BLaER1 treated with 17β-estradiol and CSF1 and Interleukin-3, amounts not matched to agents 10 nM and 100 nM (cell line): Measurements from ENCODE around the gene MORF4L1.
"Not testable (repeated sequence)": the region's sequence is repeated elsewhere in the genome, so short reads cannot be mapped to it uniquely, and the experiment has no call there.

Source experiments
- H3K27ac ChIP-seq, 11 experiments: shearing (Covaris generic); formaldehyde crosslinking; 2 replicates each; pipeline ENCODE4 v1.8.1; 2022
- H3K27me3 ChIP-seq, 11 experiments: shearing (Covaris generic); formaldehyde crosslinking; 2 replicates each; pipeline ENCODE4 v1.8.1; 2022
- H3K36me3 ChIP-seq, 11 experiments: shearing (Covaris generic); formaldehyde crosslinking; 2 replicates each; pipeline ENCODE4 v1.8.1; 2022
- H3K4me1 ChIP-seq, 10 experiments: shearing (Covaris generic); formaldehyde crosslinking; 2 replicates each; pipeline ENCODE4 v1.8.1; 2022
- H3K4me2 ChIP-seq, 11 experiments: shearing (Covaris generic); formaldehyde crosslinking; 2 replicates each; pipeline ENCODE4 v1.8.1; 2022
- H3K4me3 ChIP-seq, 10 experiments: shearing (Covaris generic); formaldehyde crosslinking; 2 replicates each; pipeline ENCODE4 v1.8.1; 2022
- H3K9ac ChIP-seq, 11 experiments: shearing (Covaris generic); formaldehyde crosslinking; 2 replicates each; pipeline ENCODE4 v1.8.1; 2022
- H3K9me3 ChIP-seq, 11 experiments: shearing (Covaris generic); formaldehyde crosslinking; replicated peaks in 1 of 11; 2 replicates each; pipeline ENCODE4 v1.8.1; 2022
- H4K20me1 ChIP-seq, 11 experiments: shearing (Covaris generic); formaldehyde crosslinking; 2 replicates each; pipeline ENCODE4 v1.8.1; 2022
- Cebpa-rat ChIP-seq, 11 experiments: shearing (Covaris generic); IDR thresholded peaks; 2 replicates each; pipeline ENCODE4 v1.8.1; 2022

MORF4L1 gene, protein sequence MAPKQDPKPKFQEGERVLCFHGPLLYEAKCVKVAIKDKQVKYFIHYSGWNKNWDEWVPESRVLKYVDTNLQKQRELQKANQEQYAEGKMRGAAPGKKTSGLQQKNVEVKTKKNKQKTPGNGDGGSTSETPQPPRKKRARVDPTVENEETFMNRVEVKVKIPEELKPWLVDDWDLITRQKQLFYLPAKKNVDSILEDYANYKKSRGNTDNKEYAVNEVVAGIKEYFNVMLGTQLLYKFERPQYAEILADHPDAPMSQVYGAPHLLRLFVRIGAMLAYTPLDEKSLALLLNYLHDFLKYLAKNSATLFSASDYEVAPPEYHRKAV

GRCh38 chr15:78872155-78872971 is at the start of gene MORF4L1:
TSS of gene MORF4L1 (plus strand) at chr15:78872890. CDS start at chr15:78873018, 128 bp downstream.
- H3K36me3 ChIP-seq = peaks cover 0 to 7% (median 0%) of the 10 kb centered on the region in 11 experiments; a peak in 3 of 22 replicates

GRCh38 chr15:78828920-78829319 is 43.8 kb upstream of the MORF4L1 start:
- Histone ChIP-seq H3K27ac (no peak overlapping the region), H3K4me3 (no peak overlapping the region), H3K4me1 (peaks cover 6 to 32% (median 26%) of the 10 kb centered on the region in 10 experiments; a peak in 18 of 20 replicates), H3K9ac (no peak overlapping the region), H3K27me3 (peaks cover 0 to 10% (median 0%) of the 10 kb centered on the region in 11 experiments; a peak in 5 of 22 replicates), H3K9me3 (no peaks in the 10 kb centered on the region), H4K20me1 (no peaks in the 10 kb centered on the region), H3K4me2 (peak overlapping the region in 1 of 11 experiments; percentile 40; a peak in 1 of 22 replicates), H3K36me3 (no peaks in the 10 kb centered on the region)
- TF ChIP-seq Cebpa-rat (IDR thresholded peaks at IDR 0.05) = no peak

More at GRCh38 chr15:78872155-78872971, at the start of gene MORF4L1:
- Histone ChIP-seq H4K20me1 (peaks cover 38 to 39% (median 38%) of the 10 kb centered on the region in 11 experiments), H3K9me3 (no peaks in the 10 kb centered on the region), H3K4me3 (peak within 1 kb of the TSS; percentile 66 to 99 (median 96)), H3K4me1 (peaks cover 32 to 38% (median 35%) of the 10 kb centered on the region in 10 experiments), H3K9ac (peak within 1 kb of the TSS; percentile 98 to 100 (median 100)), H3K27ac (peak within 1 kb of the TSS; percentile 98 to 100 (median 100)), H3K4me2 (peak within 1 kb of the TSS; percentile 85 to 99 (median 89)), H3K27me3 (no peaks in the 10 kb centered on the region)
- TF ChIP-seq Cebpa-rat (IDR thresholded peaks at IDR 0.05) = no peak

DNA sequence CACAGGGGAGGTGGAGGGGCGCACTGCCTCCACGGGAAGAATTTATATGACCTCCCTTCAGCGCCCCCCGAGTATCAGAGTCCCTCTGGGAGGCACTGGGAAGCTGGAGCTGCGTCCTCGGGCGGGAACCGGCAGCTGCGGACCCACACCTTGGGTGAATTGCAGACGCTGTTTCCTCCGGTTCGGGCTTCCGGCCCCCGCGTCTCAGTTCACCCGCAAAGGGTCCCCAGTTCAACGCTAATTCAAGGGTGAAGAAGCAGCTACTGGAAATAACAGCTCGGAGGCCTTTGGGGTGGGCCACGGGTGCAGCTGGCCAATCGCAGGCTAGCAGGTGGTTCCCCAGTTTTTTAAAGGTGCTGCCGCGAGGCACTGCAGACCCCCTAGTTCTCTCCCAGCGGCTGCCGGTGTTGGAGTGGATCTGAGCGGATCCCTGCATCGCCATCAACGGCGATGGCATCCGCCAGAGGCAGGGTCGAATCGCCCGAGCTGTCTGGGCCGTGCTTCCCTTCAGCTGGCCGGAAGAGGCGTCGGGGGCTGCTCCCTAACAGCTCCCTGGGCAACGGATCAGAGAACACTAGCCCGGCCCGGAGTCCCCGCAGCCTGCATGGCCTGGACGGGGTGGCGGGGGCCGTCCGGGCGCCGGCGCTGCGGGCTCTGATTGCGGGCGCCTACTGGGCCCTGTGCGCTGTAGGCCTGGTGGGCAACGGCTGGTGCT is 42.0 kb upstream of the MORF4L1 start:
- Histone ChIP-seq H3K4me2 (peak overlapping the region; percentile 15 to 68 (median 60); a peak in 21 of 22 replicates), H4K20me1 (no peaks in the 10 kb centered on the region), H3K27me3 (peaks cover 0 to 10% (median 0%) of the 10 kb centered on the region in 11 experiments; a peak in 5 of 22 replicates), H3K9ac (peak overlapping the region in 1 of 11 experiments; percentile 26; a peak in 2 of 22 replicates), H3K27ac (no peak overlapping the region), H3K36me3 (no peaks in the 10 kb centered on the region), H3K4me3 (no peak overlapping the region), H3K4me1 (peaks cover 3 to 23% (median 18%) of the 10 kb centered on the region in 10 experiments; a peak in 18 of 20 replicates), H3K9me3 (no peaks in the 10 kb centered on the region)
- TF ChIP-seq Cebpa-rat (IDR thresholded peaks at IDR 0.05) = no peak

- H3K36me3 ChIP-seq = no peaks in the 10 kb centered on the region
- no peak overlapping the region for H3K4me3 ChIP-seq
- peaks cover 0 to 18% (median 11%) of the 10 kb centered on the region in 10 experiments; a peak in 14 of 20 replicates for H3K4me1 ChIP-seq
- H3K9me3 ChIP-seq = no peaks in the 10 kb centered on the region
- no peak overlapping the region for H3K27ac ChIP-seq
- TF ChIP-seq Cebpa-rat (IDR thresholded peaks at IDR 0.05) = no peak
- H3K9ac ChIP-seq = no peak overlapping the region
- peak overlapping the region in 10 of 11 experiments; percentile 15 to 68 (median 60); a peak in 18 of 22 replicates for H3K4me2 ChIP-seq
- no peaks in the 10 kb centered on the region for H4K20me1 ChIP-seq
- H3K27me3 ChIP-seq = peaks cover 0 to 10% (median 0%) of the 10 kb centered on the region in 11 experiments; a peak in 5 of 22 replicates
Measured at GRCh38 chr15:78831229-78832207, 41.2 kb upstream of the MORF4L1 start.

DNA sequence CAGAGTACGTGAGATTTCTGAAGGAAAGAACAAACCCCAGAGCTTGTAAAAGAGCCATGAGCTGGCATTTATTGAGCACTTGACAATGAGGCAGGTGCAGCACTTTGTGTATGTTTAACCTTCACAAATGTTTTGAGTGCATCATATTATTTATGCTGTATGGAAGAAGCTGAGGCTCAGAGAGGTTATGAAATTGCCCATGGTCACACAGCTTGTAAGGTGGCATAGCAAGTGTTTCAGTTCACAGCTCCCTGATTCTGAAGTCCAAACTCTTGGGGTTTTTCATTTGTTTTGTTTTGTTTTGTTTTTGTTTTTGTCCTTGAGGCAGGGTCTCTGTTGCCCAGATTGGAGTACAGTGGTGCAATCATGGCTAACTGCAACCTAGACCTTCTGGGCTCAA is 36.4 kb upstream of the MORF4L1 start:
- Histone ChIP-seq H3K4me2 (no peak overlapping the region), H3K36me3 (no peaks in the 10 kb centered on the region), H3K4me1 (peaks cover 12 to 20% (median 15%) of the 10 kb centered on the region in 10 experiments), H3K9ac (no peak overlapping the region), H3K4me3 (no peak overlapping the region), H3K27me3 (no peaks in the 10 kb centered on the region), H4K20me1 (no peaks in the 10 kb centered on the region; a peak in 1 of 22 replicates), H3K9me3 (no peaks in the 10 kb centered on the region), H3K27ac (no peak overlapping the region)
- TF ChIP-seq Cebpa-rat (IDR thresholded peaks at IDR 0.05) = no peak

GRCh38 chr15:78837131-78837530 is 35.6 kb upstream of the MORF4L1 start:
- TF ChIP-seq Cebpa-rat (IDR thresholded peaks at IDR 0.05) = no peak
- Histone ChIP-seq H3K9ac (no peak overlapping the region), H3K27ac (no peak overlapping the region), H4K20me1 (no peaks in the 10 kb centered on the region; a peak in 1 of 22 replicates), H3K4me1 (peaks cover 20 to 25% (median 22%) of the 10 kb centered on the region in 10 experiments), H3K36me3 (no peaks in the 10 kb centered on the region), H3K27me3 (no peaks in the 10 kb centered on the region), H3K9me3 (no peaks in the 10 kb centered on the region), H3K4me2 (no peak overlapping the region), H3K4me3 (no peak overlapping the region)

DNA sequence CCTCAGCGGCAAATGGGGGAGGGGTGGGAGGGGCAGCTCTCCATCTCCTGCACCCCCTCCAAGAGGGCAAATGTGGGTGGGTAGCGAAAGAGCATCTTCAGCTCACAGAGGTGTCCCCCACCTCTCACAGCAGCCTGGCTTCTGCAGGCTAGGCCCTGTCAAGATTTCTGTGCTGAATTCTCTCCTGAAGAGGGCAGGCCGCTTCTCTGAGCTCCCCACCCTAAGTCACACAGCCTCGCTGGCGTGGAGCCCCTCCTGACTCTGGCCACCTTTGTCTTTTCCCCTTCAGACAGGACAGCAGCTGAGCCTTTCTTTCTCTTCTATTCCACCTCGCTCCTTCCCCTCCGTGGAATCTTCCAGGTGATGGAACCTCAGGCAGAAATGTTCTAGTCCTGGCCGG is 35.1 kb upstream of the MORF4L1 start:
- Histone ChIP-seq H3K4me3 (no peak overlapping the region), H3K9me3 (no peaks in the 10 kb centered on the region), H3K27me3 (no peaks in the 10 kb centered on the region), H3K9ac (no peak overlapping the region), H3K27ac (no peak overlapping the region), H3K4me1 (peaks cover 21 to 26% (median 22%) of the 10 kb centered on the region in 10 experiments), H3K4me2 (no peak overlapping the region), H4K20me1 (no peaks in the 10 kb centered on the region; a peak in 1 of 22 replicates), H3K36me3 (no peaks in the 10 kb centered on the region)
- TF ChIP-seq Cebpa-rat (IDR thresholded peaks at IDR 0.05) = no peak

GRCh38 chr15:78838489-78838888 is 34.2 kb upstream of the MORF4L1 start:
- no peaks in the 10 kb centered on the region; a peak in 1 of 22 replicates for H4K20me1 ChIP-seq
- H3K4me2 ChIP-seq = no peak overlapping the region
- no peaks in the 10 kb centered on the region for H3K27me3 ChIP-seq
- TF ChIP-seq Cebpa-rat (IDR thresholded peaks at IDR 0.05) = no peak
- H3K9me3 ChIP-seq = no peaks in the 10 kb centered on the region
- H3K9ac ChIP-seq = no peak overlapping the region
- no peaks in the 10 kb centered on the region for H3K36me3 ChIP-seq
- no peak overlapping the region for H3K4me3 ChIP-seq
- no peak overlapping the region for H3K27ac ChIP-seq
- H3K4me1 ChIP-seq = peaks cover 21 to 26% (median 22%) of the 10 kb centered on the region in 10 experiments

DNA sequence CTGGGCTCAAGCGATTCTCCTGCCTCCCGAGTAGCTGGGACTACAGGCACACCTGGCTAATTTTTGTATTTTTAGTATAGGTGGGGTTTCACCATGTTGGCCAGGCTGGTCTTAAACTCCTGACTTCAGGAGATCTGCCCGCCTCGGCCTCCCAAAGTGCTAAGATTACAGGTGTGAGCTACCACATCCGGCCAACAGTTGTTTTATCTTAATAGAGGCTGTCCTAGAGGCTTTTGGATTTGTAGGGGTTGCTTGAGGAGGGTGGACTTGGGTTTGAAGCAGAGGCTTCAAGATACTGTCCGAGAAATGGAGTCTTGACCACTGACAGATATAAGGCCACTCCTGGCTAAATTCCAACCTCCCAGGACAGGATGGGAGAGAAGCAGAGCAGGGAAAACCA is 33.5 kb upstream of the MORF4L1 start:
- not testable (repeated sequence) for H3K27me3 ChIP-seq, H3K9me3 ChIP-seq, H3K36me3 ChIP-seq, H3K4me2 ChIP-seq, H4K20me1 ChIP-seq, H3K9ac ChIP-seq, H3K4me3 ChIP-seq, H3K27ac ChIP-seq
- peaks cover 21 to 26% (median 22%) of the 10 kb centered on the region in 10 experiments for H3K4me1 ChIP-seq
